Right lobe of liver (tissue), 6 donors: ENCODE results near the gene PTCSC3. TPM values are rescaled to one million over a fixed set of nuclear protein-coding genes. Genes with fewer than 3 reads are reported as not detected.

Source experiments
- ATAC-seq, 4 donors: fragments of 200-7000 bp; cut with Tn5 transposase; one replicate each; pipeline ENCODE4 v1.9.1; 2020; ENCODE audit warnings: mild to moderate bottlenecking in 4 of 4, moderate library complexity in 4 of 4
- DNase-seq, 3 donors: peaks; one replicate each; pipeline ENCODE4 v3.0.0-alpha.2; 2020
- H3K27ac ChIP-seq, 3 donors: fragments of 200-600 bp; one replicate each; pipeline ENCODE4 v1.8.0; 2022
- H3K27me3 ChIP-seq, 2 donors: fragments of 200-600 bp; one replicate each; pipeline ENCODE4 v1.8.0; 2022
- H3K36me3 ChIP-seq, 4 donors: fragments of 200-600 bp; sonication (generic) in 1 of 4; one replicate each; pipeline versions ENCODE4 v1.5.1 to v1.8.0; 2017 to 2022; ENCODE audit warnings: control low read depth in 1 of 4
- H3K4me1 ChIP-seq, 4 donors: fragments of 200-600 bp; sonication (generic) in 1 of 4; one replicate each; pipeline versions ENCODE4 v1.5.1 to v1.8.0; 2017 to 2022; ENCODE audit warnings: control low read depth in 1 of 4
- H3K4me3 ChIP-seq, 3 donors: fragments of 200-600 bp; one replicate each; pipeline ENCODE4 v1.8.0; 2022
- H3K9me3 ChIP-seq, 4 donors: fragments of 200-600 bp; sonication (generic) in 1 of 4; one replicate each; pipeline versions ENCODE4 v1.5.1 to v1.8.0; 2017 to 2022; ENCODE audit warnings: control low read depth in 1 of 4
- POLR2A ChIP-seq: fragments of 450-650 bp; IDR thresholded peaks from one replicate; pipeline ENCODE4 v1.6.1; 2017; ENCODE audit warnings: antibody characterized with exemption, mild to moderate bottlenecking
- WGBS: methylation state at CpG from one replicate; pipeline ENCODE4 v1.1.6; 2018; ENCODE audit warnings: low coverage, low lambda C conversion rate; ENCODE audit not compliant: insufficient coverage; ENCODE audit errors: missing lambda C conversion rate; 5-methylcytosine and 5-hydroxymethylcytosine counted together
- intact Hi-C, 2 donors: fragments of 100-400 bp; cut with DNase I; formaldehyde crosslinking; loops; one replicate each; pipeline versions ENCODE4 v1.11.2 to v1.14.1; 2022
- total RNA-seq, 6 experiments: library from RNA; depleted of rRNA in 2 of 6; stranded (reverse); fragments of >200 nt in 2 of 6; fragmentation: NEBNext Ultra II Directional in 3 of 6; extraction: Animal tissue kit (Norgen Biotek cat#: 25700) in 3 of 6; gene quantifications; one replicate each; pipeline versions ENCODE4 v1.1.0 to v1.2.4, GENCODE V29; 2016 to 2023
- TF ChIP-seq, protein P1 (sequence below), 4 donors: fragments of 200-600 bp in 3 of 4; fragments of 450-650 bp in 1 of 4; IDR thresholded peaks; one replicate each; pipeline versions ENCODE4 v1.5.1 to v1.8.0; 2016 to 2022; ENCODE audit warnings: antibody characterized with exemption in 4 of 4, mild to moderate bottlenecking in 2 of 4
- donor health status: DM: no; HTN: yes; CAD: no.
- donor health status: DM: no; HTN: no; CAD: no.
- donor health status: DM: no; HTN: no; CAD: no.
- donor health status: DM: no; HTN: yes; CAD: no.
- donor health status: DM: no; HTN: yes; CAD: no.

PTCSC3 gene
- total RNA-seq, 6 experiments from 2014 or later, result not detected

DNA sequence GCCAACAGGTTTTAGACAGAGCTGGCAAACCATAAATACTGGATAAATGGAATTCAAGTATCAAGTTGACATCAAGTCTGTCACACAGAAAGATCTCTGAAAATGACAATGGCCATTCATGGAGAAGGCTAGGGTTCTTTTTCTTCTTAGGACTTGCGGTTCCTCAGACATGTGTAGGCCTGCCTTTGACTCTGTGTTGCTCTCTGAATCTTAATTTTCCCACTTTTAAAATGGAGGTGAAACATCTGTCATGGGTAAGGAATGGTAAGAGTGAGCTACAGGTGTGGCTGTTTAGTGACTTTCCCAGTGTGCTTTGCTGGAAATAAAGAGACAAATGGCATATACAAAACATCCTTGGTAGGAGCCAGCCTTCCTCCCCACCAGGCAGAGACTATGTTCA lies 79.2 kb downstream of the PTCSC3 start:
- TF ChIP-seq, protein P1, sequence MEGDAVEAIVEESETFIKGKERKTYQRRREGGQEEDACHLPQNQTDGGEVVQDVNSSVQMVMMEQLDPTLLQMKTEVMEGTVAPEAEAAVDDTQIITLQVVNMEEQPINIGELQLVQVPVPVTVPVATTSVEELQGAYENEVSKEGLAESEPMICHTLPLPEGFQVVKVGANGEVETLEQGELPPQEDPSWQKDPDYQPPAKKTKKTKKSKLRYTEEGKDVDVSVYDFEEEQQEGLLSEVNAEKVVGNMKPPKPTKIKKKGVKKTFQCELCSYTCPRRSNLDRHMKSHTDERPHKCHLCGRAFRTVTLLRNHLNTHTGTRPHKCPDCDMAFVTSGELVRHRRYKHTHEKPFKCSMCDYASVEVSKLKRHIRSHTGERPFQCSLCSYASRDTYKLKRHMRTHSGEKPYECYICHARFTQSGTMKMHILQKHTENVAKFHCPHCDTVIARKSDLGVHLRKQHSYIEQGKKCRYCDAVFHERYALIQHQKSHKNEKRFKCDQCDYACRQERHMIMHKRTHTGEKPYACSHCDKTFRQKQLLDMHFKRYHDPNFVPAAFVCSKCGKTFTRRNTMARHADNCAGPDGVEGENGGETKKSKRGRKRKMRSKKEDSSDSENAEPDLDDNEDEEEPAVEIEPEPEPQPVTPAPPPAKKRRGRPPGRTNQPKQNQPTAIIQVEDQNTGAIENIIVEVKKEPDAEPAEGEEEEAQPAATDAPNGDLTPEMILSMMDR (IDR thresholded peaks at IDR 0.05), result no peak
- no peak for TF ChIP-seq POLR2A

DNA sequence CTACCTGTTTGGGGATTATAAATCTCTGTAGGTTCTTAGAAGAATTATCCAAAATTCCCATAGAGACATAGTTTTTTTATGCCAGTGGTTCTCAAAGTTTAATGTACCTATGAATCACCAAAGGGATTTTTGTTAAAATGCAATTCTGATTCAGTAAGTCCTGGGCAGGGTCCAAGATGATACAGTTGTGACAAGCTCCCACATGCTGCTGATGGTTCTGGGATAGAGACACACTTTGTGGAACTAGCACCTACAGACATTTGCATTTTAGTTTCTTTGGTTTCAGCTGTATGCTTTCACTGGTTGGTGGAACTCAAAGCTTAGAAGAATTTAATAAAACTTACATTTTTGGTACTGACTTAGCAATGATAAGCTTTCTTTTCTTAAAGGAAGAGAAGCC lies 80.4 kb downstream of the PTCSC3 start:
- intact Hi-C loops, result no loop called here
- H3K9me3 ChIP-seq, result no peaks in the 10 kb centered on the region
- no peak for TF ChIP-seq POLR2A
- TF ChIP-seq, protein P1 (IDR thresholded peaks at IDR 0.05), result no peak
- DNase-seq (no peak), ATAC-seq (no peak)
- H3K27ac ChIP-seq, result no peak overlapping the region
- no peaks in the 10 kb centered on the region for H3K36me3 ChIP-seq
- no peaks in the 10 kb centered on the region for H3K27me3 ChIP-seq
- H3K4me1 ChIP-seq, result peaks cover 0 to 3% (median 0%) of the 10 kb centered on the region in 4 donors
- H3K4me3 ChIP-seq, result no peak overlapping the region

More for the DNA sequence above, 79.2 kb downstream of the PTCSC3 start:
- Histone ChIP-seq H3K4me1 (no peaks in the 10 kb centered on the region), H3K27me3 (no peaks in the 10 kb centered on the region), H3K4me3 (no peak overlapping the region), H3K36me3 (no peaks in the 10 kb centered on the region), H3K9me3 (no peaks in the 10 kb centered on the region), H3K27ac (no peak overlapping the region)
- 86% methylated on average over 1 of the region's 1 CpG for WGBS
- ATAC-seq, result no peak
- intact Hi-C loops, result no loop called here
- DNase-seq, result no peak

DNA sequence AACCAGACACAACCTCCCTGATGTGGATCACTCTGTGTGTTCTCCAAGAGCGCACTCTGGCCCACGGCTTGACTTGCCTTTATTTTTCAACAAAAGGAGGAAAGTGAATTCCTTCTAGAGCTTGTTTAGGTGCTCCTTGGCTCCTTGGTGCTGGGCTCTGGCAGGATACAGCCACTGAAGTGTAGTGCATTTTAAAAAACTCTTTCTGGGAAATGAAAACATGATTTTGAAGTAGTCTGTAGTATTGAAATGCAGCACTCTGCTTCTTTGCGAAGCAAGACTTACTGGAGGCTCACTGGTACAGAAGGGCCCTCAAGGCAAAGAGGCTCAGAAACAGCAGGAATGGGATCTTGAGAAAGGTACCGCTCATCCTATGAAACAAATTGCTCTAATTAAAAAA lies 81.6 kb downstream of the PTCSC3 start:
- Histone ChIP-seq H3K4me1 (peaks cover 0 to 6% (median 0%) of the 10 kb centered on the region in 4 donors), H3K4me3 (no peak overlapping the region), H3K27ac (no peak overlapping the region), H3K27me3 (no peaks in the 10 kb centered on the region), H3K9me3 (no peaks in the 10 kb centered on the region), H3K36me3 (no peaks in the 10 kb centered on the region)
- no peak for DNase-seq
- 75% methylated on average over 4 of the region's 4 CpGs for WGBS
- intact Hi-C loops, result no loop called here
- no peak for ATAC-seq
- TF ChIP-seq, protein P1 (IDR thresholded peaks at IDR 0.05), result no peak
- TF ChIP-seq POLR2A, result no peak

DNA sequence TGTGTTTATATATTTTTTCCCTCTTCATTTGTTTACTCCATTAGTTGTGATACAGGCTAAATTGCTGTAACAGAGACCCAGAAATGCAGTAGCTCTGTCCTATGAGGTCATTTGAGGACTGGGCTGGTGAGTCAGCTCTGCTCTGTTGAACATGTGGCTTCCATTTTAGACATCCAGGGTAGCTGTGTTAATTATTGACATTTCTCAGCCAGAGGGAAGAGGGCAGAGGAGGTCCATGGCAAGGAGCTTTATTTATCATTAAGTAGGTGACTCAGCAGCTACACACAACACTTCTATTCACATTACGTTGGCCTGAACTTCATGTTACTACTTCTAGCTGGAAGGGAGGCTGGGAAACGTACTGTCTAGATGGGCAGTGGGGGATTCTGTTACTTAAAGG lies 85.4 kb downstream of the PTCSC3 start:
- TF ChIP-seq, protein P1 (IDR thresholded peaks at IDR 0.05), result no peak
- TF ChIP-seq POLR2A, result no peak
- H3K9me3 ChIP-seq, result no peaks in the 10 kb centered on the region
- WGBS, result 21% methylated on average over 2 of the region's 2 CpGs

DNA sequence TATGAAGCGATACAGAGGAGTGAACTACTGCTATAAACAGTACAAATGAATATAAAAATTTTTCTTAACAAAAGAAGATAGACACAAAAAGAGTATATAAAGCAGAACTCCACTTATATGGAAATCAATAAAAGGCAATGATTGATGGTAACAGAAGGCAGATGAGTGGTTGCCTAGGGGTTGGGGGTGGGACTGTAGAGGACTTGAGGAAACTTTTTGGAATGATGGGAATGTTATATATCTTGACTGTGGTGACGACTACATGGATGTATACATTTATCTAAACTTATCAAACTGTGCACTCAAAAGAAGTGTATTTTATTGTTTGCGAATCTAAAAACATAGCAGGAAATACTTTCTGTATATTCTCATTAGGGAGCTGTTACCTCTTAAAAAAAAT lies 89.1 kb downstream of the PTCSC3 start:
- Histone ChIP-seq H3K27me3 (no peaks in the 10 kb centered on the region), H3K36me3 (no peaks in the 10 kb centered on the region), H3K27ac (no peak overlapping the region), H3K4me1 (peaks cover 0 to 6% (median 0%) of the 10 kb centered on the region in 4 donors), H3K9me3 (no peaks in the 10 kb centered on the region), H3K4me3 (no peak overlapping the region)
- intact Hi-C loops, result no loop called here
- WGBS, result 47% methylated on average over 3 of the region's 3 CpGs
- TF ChIP-seq POLR2A, result no peak
- TF ChIP-seq, protein P1 (IDR thresholded peaks at IDR 0.05), result no peak
- ATAC-seq (no peak), DNase-seq (no peak)

More for the DNA sequence above, 85.4 kb downstream of the PTCSC3 start:
- H3K27ac ChIP-seq, result no peak overlapping the region
- no peaks in the 10 kb centered on the region for H3K36me3 ChIP-seq
- ATAC-seq (peak; percentile 73 to 99 (median 92)), DNase-seq (peak in 1 of 3 donors; percentile 23)
- intact Hi-C loops, result no loop called here
- H3K27me3 ChIP-seq, result no peaks in the 10 kb centered on the region
- H3K4me3 ChIP-seq, result no peak overlapping the region
- H3K4me1 ChIP-seq, result peaks cover 0 to 6% (median 0%) of the 10 kb centered on the region in 4 donors
